NCI-H748 treated with DMSO at 0.1 percent for 48 hours (cell line): Measurements from ENCODE around the gene PCDHGB6.
"Not testable (repeated sequence)": the region's sequence is repeated elsewhere in the genome, so short reads cannot be mapped to it uniquely, and the experiment has no call there.

ENCODE experiments used
- DNase-seq: peaks from one replicate; lab custom pipeline; 2025; lab: John Stamatoyannopoulos, UW

PCDHGB6 gene

DNA sequence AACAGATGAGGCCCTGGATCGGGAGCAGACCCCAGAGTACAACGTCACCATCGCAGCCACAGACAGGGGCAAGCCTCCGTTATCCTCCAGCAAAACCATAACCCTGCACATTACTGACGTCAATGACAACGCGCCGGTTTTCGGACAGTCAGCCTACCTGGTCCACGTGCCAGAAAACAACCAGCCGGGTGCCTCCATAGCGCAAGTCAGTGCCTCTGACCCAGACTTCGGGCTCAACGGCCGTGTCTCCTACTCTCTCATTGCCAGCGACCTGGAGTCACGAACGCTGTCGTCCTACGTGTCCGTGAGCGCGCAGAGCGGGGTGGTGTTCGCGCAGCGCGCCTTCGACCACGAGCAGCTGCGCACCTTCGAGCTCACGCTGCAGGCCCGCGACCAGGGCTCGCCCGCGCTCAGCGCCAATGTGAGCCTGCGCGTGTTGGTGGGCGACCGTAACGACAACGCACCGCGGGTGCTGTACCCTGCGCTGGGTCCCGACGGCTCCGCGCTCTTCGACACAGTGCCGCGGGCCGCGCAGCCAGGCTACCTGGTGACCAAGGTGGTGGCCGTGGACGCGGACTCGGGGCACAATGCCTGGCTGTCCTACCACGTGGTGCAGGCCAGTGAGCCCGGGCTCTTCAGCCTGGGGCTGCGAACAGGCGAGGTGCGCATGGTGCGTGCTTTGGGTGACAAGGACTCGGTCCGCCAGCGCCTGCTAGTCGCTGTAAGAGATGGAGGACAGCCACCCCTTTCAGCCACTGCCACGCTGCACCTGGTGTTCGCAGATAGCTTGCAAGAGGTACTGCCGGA lies 11.5 kb downstream of the PCDHGB6 start:
- DNase-seq = no peak

- DNase-seq = no peak
Measured at GRCh38 chr5:141420855-141421488, 13.2 kb downstream of the PCDHGB6 start, which contains the start of gene PCDHGA11. TSS of gene PCDHGA11 (plus strand) at chr5:141421051. CDS start at chr5:141421228, 177 bp downstream.

- DNase-seq = no peak
Measured at GRCh38 chr5:141421489-141421855, 13.7 kb downstream of the PCDHGB6 start.

GRCh38 chr5:141422742-141423291 lies 15.0 kb downstream of the PCDHGB6 start:
- no peak for DNase-seq

GRCh38 chr5:141427783-141428426 lies 20.1 kb downstream of the PCDHGB6 start:
- no peak for DNase-seq

- DNase-seq = no peak
Measured at GRCh38 chr5:141430332-141431113, 22.7 kb downstream of the PCDHGB6 start, which contains the start of gene PCDHGA12. TSS of gene PCDHGA12 (plus strand) at chr5:141430507. CDS start at chr5:141430760, 253 bp downstream.

DNA sequence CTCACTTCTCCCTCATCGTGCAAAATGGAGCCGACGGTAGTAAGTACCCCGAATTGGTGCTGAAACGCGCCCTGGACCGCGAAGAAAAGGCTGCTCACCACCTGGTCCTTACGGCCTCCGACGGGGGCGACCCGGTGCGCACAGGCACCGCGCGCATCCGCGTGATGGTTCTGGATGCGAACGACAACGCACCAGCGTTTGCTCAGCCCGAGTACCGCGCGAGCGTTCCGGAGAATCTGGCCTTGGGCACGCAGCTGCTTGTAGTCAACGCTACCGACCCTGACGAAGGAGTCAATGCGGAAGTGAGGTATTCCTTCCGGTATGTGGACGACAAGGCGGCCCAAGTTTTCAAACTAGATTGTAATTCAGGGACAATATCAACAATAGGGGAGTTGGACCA lies 23.5 kb downstream of the PCDHGB6 start:
- no peak for DNase-seq

GRCh38 chr5:141432308-141432707 lies 24.5 kb downstream of the PCDHGB6 start:
- not testable (repeated sequence) for DNase-seq

DNA sequence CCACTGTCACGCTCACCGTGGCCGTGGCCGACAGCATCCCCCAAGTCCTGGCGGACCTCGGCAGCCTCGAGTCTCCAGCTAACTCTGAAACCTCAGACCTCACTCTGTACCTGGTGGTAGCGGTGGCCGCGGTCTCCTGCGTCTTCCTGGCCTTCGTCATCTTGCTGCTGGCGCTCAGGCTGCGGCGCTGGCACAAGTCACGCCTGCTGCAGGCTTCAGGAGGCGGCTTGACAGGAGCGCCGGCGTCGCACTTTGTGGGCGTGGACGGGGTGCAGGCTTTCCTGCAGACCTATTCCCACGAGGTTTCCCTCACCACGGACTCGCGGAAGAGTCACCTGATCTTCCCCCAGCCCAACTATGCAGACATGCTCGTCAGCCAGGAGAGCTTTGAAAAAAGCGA lies 24.9 kb downstream of the PCDHGB6 start:
- not testable (repeated sequence) for DNase-seq

GRCh38 chr5:141434006-141434405 lies 26.2 kb downstream of the PCDHGB6 start:
- DNase-seq = no peak

GRCh38 chr5:141437221-141437620 lies 29.4 kb downstream of the PCDHGB6 start:
- DNase-seq = no peak

GRCh38 chr5:141439411-141440141 lies 31.8 kb downstream of the PCDHGB6 start:
- no peak for DNase-seq

GRCh38 chr5:141440341-141440740 lies 32.5 kb downstream of the PCDHGB6 start:
- DNase-seq = no peak

DNA sequence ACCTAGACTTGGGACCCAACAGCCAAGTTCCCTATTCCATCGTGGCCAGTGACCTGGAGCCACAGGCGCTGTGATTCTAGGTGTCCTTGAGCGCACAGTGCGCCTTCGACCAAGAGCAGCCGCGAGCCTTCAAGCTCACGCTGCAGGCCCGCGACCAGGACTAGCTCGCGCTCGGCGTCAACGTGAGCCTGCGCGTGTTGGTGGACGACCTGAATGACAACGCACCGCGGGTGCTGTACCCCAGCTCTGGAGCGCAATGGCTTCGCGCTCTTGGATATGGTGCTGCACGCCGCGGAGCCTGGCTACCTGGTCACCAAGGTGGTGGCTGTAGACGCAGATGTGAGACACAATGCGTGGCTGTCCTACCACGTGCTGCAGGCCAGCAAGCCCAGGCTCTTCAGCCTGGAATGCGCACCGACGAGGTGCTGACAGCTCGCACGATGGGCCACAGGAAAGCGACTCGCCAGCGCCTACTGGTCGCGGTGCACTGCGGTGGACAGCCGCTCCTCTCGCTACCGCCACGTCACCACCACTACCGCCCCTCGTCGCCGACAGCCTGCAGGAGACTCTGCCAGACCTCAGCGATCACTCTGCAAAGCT lies 33.9 kb downstream of the PCDHGB6 start:
- DNase-seq = no peak
